ENCODE results near the gene RHBDD1.

Gene RHBDD1

DNA sequence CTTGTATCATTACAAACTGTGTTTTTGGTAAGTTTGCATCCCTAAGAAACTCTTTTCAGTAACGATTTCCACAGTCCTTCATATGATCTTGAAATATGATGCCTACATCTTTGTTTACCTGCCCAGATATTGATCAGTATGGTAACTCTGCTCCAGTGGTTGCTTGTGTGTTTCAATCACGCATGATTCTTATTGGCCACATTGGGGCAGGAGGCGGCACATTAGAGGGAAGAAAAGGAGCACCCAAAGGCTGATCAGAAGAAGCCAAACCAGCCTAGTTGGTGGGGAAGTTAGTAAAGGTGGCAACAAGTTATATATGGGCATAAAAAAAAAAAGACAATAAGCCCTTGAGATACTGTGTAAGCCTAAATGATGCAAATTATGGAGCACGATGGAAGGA lies 158.9 kb downstream of the RHBDD1 start:
- DNase-seq: no peak

DNA sequence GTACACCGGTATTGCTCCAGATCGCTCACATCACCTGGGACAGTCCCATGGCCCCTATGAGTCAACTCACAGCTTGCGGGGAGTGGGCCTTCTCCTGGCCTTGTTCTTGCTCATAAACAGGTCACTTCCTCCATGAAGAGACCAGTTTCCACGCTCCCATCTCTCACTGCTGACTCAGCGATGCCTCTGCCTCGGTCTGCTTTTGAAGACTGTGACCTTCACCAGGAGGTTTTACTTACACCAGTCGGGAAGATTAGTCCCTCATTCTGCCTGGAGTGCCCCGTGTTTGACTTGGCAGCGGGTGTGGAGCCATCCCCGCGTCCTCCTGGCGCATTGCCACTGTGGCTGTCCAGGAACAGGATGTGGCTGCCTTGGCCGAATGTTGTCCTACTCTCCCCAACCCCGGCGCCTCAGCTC lies 159.8 kb downstream of the RHBDD1 start:
- peak; percentile 46 for DNase-seq

DNA sequence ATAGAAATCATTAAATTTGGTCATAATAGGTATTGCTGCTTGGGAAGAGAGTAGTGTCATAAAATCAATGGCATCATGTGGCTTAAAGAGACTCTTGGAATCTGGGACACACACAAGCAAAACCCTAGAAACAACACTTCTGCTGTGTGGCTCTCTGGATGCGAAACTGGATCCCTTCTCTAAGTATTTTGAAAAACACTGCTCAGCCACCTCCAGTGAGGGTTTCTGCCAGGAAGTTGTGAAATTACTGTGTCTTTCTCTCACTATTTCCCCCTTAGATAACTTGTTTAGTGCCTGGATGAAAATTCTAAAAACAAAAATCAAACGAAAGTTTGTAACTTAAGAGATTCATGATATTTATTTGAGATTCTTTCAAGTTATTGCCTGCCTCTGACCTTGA lies 163.8 kb downstream of the RHBDD1 start:
- DNase-seq: no peak

DNA sequence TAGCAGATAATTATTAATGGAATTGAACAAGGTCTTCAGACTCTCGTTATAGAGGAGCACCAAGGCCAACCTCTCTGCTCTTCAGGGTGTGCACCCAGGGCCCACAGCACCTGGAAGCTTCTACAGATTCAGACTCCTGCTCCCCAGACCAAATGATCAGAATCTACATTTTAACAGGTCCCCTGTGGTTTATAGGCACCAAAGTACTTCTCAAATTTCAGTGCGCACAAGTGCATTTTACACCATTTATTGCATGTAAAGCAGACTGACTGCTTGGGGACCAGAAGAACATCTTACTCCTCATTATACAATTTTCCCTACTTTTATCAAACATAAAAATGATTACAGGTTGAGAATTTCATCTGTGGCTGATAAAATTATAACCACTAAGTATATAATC lies 164.3 kb downstream of the RHBDD1 start:
- no peak for DNase-seq

DNA sequence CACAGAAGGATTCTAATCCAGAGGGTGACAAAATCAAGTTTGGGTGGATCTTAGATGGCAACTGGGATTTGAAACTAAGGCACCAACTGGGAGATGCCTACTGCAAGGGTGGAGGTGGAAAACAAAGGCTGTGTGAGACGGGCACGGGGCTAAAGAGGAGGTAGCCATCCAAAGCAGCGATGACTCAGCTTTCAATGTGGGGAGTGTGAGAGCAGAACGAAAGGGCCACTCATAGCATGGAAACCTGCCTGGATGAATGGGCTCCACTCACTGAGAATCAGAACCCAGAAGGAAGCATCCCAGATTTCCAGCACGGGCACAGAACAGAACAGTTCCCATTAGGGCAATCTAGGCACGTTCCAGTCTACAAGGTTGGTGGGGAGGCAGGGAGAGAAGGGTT lies 168.6 kb downstream of the RHBDD1 start:
- DNase-seq: no peak

DNA sequence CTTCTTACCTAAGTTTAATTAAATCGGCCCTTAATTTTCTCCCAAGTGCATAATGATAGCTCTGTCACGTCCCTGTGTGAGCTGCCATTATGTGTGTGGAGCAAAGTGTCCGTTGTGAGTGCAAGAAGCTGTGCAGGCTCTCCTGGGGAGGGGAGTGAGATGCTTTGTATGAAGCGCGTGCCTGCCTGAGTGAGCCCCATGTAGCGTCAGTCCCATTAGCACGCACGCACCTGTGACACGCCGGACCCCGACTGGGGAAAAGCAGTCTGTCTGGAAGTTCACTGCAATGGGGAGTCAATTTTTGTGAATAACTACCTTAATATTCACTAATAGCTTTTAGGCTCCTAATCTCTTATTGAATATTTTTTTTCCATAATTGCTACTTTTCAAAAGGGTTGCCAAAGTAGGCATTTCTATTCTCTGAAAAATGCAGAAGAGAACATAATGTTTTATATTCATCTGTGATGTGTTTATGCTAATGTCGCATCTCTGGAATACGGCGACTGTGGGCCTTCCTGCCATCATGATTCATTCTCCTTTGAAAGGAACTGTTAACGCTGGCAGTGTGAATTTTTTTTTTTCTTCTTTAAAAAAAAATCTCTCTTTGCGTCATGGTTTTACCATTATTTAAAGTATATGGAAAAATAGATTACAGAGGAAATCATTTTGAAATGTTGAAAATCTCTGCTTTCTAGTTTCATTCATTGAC lies 170.5 kb downstream of the RHBDD1 start:
- no peak for DNase-seq

DNA sequence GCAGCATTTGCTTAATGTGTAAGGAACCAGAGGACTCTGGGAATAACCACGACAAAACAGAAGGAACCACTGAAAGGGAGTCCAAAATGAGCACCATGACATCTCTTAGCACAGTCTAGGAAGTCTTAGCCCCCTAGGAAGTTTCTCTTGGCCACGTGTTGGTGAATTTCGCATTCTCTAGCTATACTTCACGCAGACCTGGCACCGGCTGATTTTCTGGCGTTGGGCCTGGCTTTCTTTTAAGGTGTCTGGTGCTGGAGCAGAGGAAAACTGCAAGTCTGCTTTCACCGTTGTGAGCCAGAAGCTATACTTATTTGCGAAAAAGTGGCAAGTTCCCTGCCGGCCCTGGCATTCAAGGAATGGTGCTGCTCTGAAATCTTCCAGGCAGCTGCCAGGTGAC lies 171.3 kb downstream of the RHBDD1 start:
- DNase-seq: no peak

DNA sequence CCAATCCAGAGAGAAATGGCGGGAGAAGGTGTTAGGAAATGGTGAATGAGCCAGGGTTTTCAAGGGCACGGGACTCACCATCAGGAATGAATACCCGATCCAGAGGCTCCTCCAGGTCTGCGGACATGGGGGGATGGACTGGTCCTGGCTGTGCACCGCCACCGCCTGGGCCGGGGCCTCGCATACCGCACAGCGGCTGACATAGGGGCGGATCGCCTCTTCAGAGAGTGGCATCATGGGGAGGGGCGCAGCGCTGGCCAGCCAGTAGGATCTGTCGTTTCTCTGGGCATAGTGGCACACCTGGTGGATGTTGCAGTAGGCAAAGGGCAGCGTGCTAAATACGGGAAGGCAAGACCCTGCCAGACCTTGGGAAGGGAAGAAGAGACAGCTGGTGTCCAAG lies 172.1 kb downstream of the RHBDD1 start:
- no peak for DNase-seq

DNA sequence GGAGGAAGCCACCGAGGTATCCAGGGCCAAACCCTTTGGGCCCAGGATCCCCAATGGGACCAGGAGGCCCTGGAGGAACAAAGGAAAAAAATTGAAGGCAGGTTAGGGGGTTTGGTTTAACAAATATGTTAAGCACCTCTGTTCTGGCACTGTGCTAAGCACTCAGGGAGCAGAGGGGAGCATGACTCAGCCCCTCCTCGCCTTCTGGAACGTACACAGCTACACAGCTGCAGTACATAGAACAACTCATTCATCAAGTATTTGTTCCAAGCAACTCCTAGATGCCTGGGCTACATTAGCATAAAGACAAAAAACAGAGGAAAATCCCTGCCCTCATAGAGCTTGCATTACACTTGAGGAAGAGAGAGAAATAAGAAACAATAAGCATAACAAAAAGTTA lies 174.6 kb downstream of the RHBDD1 start:
- DNase-seq: no peak

DNA sequence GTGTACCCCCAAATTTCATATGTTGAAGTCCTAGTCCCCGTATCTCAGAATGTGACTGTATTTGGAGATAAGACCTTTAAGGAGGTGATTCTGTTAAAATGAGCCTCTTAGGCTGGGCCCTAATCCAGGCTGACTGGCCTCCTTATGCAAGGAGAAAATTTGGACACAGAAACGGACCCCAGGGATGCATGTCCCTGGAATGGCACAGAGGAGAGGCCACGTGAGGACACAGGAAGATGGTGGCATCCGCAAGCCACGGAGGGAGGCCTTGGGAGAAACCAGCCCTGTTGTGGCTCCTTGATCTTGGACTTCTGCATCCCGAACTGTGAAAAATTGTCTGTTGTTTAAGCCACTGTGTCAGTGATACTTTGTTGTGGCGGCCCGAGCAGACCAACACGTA lies 177.5 kb downstream of the RHBDD1 start:
- DNase-seq: no peak

DNA sequence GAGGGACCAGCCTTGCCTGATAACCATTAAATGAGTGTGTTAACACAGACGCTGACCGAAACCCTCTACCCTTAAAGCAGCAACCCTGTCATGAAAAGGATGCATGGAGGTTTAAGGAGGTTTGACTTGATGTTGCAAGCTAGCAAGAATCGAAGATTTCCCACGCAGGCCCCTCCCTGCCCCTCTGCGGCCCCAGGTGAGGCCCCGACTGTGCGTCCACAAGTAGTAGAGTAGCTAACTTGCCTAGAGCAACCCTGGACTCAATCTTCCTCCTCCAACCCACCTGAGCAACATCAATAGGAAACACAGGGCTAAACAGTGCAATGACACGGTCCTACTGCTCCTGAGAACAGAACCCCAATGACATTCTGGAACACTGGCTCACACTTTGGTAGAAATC lies 178.0 kb downstream of the RHBDD1 start:
- no peak for DNase-seq

DNA sequence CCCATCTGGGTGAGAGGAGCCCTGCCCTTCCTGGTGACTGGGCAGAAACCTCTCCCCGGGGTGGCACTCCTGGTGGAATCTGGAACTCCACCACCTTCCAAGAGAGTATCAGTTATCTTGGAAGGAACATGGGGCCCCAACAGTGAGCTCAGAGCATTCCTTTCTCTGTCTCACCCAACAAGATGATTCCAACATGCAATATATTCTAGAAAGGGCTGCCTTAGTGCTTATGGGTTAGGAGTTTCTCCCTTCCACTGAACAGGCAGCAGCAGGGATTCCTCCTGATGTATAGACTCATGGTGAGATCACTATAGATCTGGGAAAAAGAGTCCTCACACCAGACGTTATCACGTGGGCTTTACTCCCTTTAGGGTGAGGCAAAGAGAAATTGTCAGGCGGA lies 181.0 kb downstream of the RHBDD1 start:
- DNase-seq: no peak

DNA sequence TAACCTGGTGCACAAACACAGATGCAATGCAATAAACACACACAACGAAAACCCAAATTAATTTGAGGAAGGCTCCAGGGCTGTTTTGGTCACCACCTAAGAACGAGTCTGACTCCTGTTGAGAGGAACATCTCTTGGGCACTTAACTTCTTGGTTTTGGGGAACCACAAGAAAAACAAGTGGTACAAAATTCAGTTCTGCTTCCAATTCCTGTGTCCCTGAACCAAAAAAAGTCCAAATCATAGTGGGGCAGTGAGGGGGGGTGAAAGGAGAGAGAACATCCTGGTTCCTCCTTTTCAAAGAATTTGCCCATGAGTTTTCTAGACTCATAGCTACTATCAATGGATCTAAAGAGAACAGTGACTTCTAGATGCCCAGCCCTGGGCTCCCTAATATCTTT lies 184.6 kb downstream of the RHBDD1 start:
- DNase-seq: no peak

DNA sequence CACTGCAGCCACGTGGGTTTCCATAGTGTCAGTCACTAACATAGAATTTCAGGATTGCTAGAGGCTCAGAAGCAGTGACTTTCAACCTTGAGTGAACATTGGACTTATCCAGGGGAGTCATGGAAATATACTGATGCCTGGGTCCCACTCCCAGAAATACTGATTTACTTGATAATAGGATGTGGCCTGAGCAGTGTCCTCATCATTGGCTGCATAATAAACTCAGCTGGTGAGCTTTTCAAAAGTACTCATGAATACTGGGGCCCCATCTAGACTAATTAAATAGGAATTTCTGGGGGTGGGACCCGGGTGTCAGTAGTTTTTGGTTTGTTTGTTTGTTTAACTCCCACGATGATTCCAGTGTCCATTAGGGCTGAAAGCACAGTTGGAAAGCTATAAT lies 186.8 kb downstream of the RHBDD1 start:
- DNase-seq: no peak

DNA sequence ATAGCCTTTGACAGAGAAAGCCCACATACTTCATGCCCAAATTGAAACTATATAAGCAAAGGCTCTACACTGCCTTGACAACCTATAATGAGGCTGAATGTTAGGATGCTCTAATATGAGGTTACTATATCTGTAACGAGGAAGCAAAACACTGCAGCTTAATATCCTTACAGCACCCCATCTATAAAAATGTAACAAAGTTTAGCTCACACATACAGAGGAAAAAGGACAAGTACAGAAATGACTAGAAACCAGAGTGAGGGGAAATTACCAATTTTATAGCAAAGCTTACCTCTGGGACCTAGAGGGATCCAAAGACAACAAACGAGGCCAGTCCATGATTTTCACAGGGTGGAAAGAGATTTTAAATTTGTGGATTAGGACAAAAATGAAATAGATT lies 189.7 kb downstream of the RHBDD1 start:
- no peak for DNase-seq

DNA sequence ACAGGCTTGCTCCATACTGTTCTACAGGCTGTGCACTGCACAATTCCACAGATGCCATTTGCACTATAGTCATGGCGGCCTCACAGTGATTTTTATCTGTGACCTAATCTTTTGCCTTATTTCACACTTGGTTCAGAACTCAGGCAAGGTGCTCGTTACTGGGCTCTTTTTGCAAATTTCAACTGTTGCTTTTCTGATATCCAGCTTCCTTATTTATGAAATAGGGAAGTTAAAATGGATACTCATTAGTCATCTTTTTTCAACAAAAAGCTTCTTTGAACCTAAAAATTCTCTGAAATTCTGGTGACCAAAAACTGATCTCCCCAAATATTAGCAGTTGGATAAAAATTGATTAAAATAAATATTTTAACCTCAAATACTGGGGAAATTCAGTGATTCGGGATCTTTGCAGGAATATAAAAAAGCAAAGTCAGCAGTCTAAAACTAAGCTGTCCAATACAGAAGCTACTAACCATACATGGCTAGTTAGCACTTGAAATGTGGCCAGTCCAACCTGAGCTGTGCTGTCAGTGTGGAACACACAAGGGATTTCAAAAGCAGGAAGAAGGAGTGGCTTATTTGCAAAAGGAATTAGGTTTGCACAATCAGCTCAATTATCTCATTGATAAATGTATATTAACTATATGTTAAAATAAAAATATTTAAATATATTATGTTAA lies 193.7 kb downstream of the RHBDD1 start:
- no peak for DNase-seq

DNA sequence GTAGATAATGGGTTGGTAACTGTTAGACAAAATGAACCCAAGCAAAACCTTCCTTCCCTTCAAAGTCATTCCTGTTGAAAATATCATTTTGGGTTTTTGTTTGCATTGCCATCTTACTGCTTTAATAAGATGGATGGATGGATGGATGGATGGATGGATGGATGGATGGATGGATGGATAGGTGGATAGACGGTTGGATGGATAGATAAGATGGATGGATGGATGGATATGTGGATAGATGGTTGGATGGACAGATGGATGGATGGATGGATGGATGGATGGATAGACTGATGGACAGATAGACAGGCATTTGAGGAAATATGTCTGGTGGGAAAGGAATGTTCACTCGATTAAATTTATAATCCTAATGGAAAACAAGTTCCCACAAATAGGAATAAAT lies 194.9 kb downstream of the RHBDD1 start:
- no peak for DNase-seq

DNA sequence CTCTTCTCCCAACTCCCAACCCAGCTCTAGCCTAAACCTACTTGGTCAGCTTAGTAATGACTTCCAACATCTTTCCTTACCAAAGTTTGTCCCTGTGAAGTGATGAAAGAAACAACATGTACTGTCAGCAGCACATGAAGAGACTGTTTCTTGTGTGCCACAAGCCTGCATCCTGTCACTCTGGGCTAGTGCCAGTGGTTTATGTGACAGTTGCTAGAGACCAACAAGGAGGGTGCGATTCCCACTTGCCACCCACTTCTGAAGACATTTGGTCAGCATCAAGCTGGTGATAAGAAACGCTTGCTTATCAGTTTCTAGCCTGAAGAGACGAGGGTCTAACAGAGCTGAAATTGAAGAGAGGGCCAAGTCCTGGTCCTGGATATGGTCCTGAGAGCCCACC lies 195.5 kb downstream of the RHBDD1 start:
- no peak for DNase-seq

DNA sequence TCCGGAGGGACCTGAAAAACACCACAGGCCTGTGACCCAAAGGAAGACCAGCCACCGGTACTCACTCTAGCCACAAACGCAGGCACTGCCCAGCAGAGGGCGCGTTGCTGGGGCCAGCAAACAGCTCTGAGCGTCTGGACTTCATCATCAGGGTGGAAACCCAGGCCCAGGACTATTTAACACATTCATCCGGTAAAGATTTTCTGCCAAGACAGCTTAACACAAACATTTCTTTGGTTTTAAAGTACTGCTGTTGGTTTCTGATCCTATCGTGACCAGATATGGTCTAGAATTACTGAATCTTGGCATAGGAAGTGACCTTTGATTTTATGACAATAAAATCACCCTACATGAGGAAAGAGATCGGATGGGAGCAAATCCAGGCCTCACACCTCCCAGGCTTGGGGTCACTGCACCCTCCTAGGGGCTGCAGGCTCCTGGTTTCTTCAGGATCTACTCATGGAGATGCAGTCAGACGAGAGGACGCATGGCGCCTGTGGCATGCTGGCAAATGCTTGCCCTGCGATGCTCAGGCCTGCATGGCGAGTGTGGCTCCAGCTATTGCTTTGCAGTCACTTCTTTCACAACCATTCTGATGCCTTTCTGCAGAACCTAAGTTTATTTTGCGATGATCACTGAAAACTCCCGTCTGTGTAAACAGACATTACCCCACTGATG lies 197.8 kb downstream of the RHBDD1 start:
- DNase-seq: no peak

DNA sequence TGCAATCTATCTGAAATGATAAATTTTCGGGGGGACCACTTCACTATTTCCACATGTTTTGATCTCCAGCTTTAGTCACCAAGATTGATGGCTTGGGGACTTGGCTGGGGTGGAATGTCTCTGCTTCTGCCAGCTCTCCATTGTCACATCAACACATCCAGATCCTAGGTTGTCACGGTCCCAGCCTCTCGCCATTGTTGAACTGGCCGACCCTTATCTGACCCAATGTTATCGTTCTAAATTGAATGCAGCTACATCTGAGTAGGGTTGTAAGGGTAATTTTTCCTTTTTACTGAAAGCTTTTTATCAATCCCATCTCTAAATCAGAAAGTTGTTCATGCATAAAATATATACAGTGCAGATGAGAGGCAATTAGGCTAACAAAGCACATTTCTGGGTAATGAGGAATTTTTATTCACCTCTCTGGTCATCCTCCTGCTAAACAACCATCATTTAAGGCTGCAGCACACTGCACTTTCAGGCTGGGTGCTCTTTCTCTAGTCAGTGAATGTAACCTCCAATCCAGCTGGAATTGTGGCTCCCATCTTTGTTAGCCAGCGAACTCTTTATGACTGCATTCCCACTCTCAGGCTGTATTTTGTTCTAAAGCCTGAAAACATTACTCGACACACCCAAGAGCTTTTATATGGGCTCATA lies 200.0 kb downstream of the RHBDD1 start:
- no peak for DNase-seq

DNA sequence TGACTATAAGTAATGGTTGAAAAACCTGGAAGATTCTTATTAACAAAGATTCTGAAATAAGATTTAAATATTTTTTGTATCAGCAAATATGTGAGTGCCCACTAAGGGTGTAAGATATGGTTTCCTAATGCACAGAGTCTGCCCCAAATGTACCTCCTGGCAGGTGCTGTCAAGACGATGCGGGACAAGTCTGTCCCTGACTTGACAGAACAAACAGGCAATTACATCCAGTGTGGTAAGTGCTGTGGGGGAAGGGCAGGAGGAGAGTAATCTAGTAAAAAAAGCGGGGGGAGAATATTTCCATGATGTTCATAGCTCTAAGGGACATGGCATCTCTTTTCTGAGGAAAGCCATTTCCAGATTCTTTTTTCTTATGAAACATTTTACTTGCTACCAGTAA lies 200.7 kb downstream of the RHBDD1 start:
- no peak for DNase-seq

DNA sequence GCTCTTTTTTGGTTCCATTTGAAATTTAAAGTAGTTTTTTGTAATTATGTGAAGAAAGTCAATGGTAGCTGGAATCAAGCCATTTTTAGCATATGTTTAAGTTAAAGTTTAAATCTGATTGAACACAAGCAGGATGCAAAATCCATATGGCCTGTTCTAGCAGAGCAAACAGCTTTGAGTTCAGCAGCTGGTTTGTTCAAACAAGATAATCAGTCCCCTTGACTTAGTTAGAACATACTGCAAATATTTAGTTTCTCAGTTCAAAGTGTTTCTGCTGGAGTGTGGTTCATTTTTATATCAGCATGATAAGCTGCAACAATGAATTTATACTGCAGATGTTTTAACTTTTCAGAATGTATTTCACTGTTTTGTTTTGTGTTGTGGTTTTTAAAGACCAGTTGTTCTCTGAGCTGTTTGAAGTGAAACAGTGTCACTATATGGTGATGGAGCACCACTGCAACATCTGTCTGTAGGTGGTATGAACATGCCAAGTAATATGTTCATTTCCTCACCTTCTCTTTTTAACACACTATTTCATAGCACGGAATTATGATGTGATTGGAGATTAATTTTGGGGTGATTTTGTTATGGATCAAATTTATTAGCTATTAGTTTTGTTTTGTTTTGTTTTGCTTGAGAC lies 202.8 kb downstream of the RHBDD1 start:
- DNase-seq: no peak

DNA sequence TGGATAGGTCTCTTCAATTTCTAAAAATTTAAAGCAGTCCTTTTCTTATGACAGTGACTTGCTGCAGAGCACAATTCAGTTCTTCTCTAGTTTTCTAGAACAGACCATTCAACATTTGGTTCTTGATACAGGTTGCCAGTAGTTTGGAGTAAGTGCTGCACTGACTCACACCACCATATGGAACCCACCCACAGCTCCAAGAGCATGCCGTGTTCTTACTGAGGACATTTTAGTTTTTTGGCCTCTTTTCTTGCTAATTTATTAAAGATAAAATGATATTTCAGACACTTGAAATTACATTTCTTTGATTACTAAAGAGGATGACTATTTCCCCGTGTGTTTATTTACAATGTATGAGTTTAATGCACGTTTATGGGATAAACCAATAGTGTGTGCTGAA lies 208.1 kb downstream of the RHBDD1 start:
- DNase-seq: no peak
